Stimulated activated CD8-positive, alpha-beta memory T cell treated with anti-CD3 and anti-CD28 coated beads, Interleukin-15, amount 100 ng/mL, for 1 hour (primary cell): Measurements from ENCODE around the gene PTPRU.

Source experiments
- DNase-seq: peaks from one replicate; pipeline ENCODE4 v3.0.0-alpha.2; 2020; ENCODE audit warnings: low read depth

Gene PTPRU

DNA sequence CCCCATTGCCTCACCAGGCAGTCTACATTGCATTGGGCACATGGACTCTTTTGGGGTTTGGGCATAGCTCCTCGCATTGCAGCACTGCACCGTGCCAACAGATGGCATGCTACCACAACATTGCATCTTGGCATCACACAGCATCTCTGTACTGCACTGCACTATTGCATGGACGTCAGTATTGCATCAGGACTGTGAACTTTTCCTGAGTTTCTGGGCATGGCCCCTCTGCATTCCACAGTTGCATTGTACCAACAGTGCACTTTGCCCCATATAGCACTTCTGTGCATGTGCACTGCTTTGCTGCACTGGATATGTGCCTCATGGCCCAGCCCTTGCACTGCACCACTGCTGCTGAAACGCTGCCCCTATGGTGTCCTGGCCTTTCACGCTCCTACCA lies 9.6 kb downstream of the PTPRU start:
- DNase-seq = no peak

DNA sequence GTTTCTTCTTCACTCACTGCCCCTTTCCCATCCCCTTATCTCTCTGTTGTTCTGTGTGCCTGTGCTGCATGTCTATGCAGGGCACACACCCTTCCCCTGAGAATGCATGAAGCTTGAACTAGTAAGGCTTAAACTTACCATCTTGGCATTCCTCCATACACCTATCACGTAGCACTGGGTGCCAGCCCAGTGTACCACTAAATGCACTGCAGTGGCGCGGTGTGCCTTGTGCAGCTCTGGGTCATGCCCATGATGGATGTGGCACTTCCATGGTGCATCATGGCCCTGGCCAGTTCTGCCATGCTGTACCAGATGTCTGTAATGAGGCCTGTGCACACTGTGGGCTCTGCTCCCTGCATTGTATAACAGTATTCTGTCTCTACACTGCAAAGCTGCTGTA lies 10.7 kb downstream of the PTPRU start:
- DNase-seq = no peak

DNA sequence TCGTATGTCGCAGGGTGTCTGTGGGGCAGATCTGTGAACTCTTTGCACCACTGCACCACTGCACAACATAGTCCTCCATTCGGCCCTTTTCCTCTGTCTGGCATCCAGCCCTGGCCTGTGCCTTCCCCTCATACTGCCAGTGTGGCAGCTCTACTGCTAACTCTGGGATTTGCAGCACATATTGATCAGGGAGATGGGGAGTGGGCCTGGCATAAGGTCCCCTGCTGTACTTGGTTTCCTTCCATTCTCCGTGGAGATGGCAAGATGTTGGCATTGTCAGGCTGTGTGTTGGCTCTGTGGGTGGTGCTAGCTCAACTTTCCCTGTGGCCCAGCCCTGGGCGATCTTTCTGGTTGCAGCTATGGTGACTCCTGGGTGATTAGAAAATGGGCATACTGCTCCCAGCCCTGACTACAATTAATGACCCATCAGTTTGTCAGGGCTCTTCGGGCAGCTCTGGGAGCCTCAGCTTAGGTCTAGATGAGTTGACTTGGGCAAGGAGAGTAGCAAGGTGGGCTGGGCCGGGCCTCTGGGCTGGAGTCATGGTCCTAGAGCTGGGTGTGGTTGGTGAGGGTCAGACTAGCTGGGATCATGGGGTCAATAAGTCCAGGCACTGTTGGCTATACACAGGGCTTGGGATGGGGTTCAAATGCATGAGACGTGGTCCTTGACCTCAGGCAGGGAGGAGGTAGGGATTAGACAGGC lies 11.4 kb downstream of the PTPRU start:
- DNase-seq = no peak

DNA sequence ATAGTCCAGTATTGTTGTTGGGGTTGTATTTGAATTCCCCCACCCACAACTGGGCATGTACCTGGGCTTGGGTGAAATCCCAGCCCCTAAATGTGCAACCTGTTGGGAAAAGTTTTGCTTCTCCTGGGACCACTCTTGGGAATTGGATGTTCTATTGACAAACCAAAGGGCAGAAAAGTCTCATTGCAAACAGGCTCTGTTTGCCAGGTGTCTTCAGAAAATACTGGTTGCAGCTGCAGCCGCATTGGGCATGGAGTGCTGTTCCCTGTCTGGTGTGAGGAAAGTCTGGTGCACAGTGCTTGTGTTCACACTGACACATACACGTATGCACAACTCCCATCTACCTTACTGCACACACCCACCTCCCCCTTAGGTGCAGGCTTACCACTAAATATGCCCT lies 12.1 kb downstream of the PTPRU start:
- no peak for DNase-seq

DNA sequence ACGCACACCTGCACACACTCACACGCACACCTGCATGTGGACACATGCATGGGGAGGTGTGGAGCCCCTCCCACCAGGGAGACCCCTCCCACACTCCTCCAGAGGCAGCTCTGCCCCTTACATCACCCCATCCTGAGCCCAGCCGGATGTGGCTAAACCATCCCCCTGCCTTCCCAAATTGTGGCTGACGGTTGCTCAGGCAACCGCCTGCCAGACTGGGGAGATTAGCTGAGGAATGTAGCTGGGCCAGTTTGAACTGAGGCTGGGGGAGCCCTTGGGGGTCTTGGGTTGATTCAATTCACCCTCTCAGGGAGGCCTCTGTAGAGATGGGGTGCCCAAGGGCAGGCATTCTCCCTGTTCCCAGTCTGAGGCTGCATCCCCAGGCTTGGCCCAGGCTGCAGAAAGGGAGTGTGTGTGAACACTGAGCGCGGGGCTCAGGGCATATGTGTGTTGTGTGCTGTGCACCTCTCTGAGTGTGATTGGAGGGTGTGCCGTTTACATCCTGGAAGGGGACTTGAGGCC lies 12.9 kb downstream of the PTPRU start:
- DNase-seq = no peak

DNA sequence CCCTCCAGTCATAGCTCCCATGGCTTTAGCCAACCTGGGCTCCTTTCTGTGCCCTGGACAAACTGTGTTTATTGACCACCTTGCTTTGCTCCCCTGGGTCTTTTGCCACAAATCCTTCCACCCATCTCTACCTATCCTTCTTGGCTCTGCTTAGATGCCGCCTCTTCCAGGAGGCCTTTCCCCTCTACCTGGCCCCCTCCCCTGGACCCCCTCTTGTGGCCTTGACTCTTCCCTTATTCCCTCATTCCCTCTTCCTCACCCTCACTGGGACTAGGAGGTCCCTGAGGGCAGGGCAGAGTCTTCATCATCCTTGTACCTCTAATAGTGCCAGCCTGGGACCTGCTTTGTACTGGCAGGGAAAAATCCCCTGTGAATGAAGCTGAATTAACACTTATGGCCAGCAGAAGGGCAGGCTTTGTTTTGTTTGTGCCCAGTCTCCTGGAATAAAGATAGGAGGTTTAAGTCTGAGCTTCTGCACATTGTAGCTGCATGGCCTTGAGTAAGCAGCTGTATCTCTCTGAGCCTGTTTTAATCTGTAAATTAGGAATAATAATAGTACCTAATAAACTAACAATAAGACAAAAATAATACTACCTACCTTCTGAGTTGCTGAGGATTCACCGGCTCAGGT lies 13.7 kb downstream of the PTPRU start:
- no peak for DNase-seq

DNA sequence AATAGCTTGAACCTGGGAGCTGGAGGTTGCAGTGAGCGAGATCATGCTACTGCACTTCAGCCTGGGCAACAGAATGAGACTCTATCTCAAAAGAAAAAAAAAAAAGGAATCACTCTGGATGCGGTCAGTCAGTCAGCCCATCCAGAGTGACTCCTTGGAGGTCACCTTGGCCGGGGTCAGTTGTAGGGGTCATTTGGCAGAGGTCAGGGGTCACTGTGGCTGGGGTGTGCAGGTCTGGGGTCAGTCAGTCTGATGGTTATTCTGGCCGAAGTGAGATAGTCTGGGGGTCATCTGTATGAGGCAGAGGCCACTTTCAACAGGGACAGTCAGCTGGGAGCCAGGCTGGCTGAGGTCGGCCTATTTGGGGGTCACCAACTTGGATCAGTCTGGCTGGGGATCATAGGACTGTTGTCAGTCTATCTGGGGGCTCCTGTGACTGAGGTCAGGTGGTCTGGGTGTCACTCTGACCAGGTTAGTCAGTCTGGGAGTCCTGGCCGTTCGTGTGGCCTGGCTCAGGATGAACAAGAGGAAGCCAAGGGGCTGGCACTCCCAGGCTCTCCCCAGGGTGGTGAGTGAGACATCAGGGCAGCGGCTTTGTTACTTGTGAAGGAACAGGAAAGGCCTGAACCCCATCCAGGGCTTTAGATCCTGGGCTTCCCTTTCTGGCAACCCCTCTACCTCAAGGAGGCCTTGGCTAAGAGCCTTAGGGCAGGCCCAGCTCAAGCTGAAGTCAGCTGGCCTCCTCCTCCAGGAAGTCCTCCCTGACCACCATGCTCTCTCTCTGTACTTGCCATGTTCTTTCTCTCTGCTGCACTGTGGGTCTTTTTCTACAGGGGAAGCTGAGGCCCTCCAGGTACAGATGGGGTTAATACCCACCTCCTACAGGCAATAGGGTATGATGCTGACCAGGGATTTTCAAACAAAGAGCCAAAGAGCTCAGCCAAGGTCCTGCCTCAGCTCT lies 15.1 kb downstream of the PTPRU start:
- no peak for DNase-seq

DNA sequence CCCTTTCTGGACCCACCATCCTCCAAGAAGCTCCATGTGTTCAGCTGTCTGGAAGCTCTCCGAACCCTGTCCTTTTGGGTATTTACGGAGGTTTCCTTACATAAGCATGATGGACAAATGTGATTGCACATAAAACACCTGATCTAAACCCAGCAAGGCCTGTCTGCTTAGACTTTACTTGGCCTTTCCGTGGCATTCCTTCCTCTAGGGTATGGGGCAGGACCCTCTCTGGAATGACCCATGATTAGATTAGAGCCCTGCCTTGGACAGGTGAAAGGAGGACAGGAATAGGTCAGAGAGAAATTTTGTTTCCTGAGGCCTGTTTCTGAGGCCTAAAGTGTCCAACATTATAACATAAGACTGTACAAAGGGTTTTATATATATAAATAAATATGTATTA lies 16.9 kb downstream of the PTPRU start:
- no peak for DNase-seq

DNA sequence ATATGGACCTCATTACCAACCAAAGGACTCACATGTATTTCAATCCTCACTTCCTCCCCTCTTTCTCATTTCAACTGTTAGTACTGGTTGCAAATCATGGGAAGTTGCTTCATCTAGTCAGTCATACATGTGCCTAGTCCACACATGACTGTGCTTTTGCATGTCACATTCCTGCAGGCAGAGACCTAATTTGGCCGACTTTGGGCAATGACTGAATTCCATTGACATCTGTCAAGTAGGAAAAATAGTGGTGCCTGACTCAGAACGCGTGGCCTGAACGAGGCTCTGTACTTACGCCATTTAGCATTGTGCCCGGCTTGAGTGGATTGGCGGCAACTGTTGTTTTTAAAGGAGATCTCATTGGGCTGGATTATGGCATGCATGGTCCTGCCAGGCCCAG lies 18.0 kb downstream of the PTPRU start:
- no peak for DNase-seq

DNA sequence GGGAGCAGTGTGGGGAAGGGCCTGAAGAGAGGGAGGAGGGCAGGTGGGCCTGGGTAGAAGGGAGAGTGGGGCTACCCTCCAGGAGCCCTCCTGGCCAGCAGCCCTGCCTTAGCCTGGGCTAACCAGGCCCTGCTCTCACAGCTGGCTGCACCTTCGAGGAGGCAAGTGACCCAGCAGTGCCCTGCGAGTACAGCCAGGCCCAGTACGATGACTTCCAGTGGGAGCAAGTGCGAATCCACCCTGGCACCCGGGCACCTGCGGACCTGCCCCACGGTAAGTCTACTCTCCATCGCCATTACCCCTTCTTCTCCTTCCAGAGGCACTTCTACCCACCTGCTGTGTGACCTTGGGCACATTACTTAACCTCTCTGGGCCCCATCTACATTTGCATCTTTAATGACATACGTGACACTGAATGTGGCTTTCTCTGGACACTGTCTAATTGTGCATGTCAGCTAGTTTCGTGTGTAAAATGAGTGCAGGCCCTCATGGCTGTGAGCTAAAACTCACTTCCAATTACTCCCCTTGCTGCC lies 18.9 kb downstream of the PTPRU start:
- DNase-seq = no peak

DNA sequence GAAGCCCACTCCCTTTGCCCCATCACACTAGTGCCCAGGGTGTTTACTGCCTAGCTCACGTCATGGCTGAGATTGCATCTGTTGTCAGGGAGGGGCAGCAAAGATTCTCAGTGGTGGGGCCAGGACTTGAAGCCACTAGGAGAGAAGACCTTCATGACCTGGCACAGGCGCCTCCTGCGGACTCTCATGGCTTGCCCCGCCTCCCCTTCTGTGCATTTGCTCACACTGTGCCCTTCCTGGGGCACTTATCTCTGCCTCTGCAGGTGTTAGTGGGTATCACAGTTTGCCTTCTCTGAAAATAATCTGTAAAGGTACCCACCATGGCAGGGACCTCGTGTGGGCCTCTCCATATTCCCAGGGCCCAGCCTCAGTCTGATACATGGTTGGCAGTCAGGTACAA lies 20.1 kb downstream of the PTPRU start:
- no peak for DNase-seq

DNA sequence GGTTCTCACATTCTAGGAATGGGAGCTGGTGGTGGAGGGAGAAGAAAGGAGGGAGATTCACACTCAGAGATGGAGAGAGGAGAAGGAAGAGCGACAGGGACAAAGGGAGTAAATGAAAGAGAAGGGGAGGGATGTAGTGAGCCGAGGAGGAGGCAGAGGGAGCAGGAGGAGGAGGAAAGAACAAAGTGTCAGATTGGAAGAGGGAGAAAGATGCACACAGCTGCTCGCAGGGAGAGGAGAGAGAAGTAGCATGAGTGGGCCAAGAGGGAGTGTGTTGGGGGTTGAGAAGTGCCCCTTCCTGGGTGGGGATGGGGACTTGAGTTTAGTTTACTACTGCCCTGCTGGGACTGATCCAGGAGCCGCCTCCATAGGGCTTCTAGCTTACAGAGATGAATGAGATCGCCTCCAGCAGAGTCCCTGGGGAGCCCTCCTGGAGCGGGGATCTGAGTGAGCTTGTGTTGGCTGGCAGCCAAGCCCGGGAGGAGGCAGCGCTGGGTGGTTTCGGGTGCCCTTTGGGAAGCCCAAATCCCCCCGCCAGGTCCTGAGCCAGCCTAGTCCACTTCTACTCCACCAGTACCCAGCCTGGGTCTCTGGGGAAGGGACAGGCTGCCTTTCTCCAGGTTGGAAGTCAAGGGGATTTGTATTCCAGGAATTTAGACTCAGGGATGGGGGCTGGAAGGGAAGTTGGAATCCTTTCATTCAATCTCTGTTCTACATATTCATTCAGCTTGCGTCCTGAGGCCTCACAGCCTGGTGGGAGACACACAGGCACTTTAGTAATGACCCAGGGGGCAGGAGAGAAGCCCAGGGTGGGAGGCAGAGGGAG lies 20.9 kb downstream of the PTPRU start:
- DNase-seq = no peak

DNA sequence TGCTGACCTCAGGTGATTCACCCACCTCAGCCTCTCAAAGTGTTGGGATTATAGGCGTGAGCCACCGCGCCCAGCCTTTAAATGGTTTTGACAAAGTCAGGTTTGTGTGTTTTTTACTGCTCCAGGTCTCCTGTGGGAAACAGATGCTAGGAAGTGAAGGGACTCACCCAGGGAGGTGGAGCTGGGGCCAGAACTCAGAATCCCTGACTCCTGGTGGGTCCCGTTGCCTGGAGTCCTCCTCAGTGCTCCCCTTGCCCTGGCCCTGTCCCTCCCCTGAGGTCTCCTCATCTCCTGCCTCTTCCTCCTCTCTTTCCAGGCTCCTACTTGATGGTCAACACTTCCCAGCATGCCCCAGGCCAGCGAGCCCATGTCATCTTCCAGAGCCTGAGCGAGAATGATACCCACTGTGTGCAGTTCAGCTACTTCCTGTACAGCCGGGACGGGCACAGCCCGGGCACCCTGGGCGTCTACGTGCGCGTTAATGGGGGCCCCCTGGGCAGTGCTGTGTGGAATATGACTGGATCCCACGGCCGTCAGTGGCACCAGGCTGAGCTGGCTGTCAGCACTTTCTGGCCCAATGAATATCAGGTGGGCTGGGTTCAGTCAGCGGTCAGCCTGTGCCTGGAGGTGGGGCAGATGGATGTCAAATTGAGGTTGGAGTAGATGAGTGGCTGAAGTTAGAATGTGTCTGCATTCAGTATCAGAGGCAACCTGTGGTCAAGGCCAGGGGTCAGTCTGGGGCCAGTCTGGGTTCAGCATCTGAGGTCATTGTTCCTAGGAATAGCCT lies 22.1 kb downstream of the PTPRU start:
- DNase-seq = no peak

DNA sequence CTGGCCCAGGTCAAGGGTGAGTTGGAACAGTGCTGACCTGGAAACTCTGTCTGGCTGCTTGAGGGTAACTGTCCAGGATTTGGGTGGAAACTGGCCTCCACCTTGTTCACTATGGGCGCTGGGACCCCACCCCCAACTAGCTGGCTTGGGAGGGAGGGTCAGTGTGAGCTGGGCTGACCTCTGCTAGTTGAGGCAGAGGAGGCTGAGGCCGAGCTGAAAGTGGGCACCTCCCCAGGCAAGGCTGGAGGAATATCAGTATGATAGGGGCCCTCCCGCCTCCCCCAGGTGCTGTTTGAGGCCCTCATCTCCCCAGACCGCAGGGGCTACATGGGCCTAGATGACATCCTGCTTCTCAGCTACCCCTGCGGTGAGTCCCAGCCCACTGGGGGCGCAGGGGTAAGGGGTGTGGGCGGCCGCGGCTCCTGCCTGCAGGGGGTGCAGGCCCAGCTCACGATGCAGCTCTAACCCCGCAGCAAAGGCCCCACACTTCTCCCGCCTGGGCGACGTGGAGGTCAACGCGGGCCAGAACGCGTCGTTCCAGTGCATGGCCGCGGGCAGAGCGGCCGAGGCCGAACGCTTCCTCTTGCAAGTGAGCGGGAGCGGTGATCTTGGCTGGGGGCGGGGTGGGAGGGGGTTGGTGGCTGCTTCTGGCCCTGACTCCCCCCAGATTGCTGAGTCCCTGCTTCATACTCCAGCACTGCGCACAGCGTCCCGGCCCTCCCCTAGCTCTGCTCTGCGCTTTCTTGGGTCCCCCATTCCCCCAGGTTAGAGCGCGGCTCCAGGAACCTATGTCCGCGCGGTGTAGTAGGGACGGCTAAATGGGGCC lies 22.9 kb downstream of the PTPRU start:
- DNase-seq = no peak

DNA sequence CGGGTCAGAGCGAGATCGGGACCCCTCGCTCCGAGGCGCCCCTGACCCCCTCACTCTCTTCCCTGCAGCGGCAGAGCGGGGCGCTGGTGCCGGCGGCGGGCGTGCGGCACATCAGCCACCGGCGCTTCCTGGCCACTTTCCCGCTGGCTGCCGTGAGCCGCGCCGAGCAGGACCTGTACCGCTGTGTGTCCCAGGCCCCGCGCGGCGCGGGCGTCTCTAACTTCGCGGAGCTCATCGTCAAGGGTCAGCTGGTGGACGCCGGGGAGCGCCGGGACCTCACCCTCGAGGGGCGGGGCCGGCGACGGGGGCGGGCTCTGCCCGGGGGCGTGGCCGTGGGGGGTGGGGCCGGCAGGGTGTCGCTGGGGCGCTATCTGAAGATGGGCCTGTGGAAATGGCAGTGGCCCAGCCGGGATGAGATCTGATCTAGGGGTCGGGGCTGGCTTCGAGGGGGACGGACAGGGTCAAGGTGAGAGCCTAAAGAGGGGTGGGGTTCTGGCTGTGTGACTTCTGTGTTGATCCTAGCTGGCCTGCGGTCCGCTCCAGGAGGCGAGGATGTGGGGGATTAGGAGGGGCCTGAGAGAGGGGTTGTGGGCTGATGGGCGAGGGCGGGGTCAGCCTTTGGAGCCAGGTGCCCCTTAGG lies 23.6 kb downstream of the PTPRU start:
- peak; percentile 14 for DNase-seq

DNA sequence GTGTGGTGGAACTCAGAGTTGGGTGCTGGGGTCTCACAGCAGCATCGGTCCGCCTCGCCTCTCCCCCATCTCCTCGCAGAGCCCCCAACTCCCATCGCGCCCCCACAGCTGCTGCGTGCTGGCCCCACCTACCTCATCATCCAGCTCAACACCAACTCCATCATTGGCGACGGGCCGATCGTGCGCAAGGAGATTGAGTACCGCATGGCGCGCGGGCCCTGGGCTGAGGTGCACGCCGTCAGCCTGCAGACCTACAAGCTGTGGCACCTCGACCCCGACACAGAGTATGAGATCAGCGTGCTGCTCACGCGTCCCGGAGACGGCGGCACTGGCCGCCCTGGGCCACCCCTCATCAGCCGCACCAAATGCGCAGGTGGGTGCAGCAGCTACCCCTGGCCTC lies 24.2 kb downstream of the PTPRU start:
- DNase-seq = no peak

DNA sequence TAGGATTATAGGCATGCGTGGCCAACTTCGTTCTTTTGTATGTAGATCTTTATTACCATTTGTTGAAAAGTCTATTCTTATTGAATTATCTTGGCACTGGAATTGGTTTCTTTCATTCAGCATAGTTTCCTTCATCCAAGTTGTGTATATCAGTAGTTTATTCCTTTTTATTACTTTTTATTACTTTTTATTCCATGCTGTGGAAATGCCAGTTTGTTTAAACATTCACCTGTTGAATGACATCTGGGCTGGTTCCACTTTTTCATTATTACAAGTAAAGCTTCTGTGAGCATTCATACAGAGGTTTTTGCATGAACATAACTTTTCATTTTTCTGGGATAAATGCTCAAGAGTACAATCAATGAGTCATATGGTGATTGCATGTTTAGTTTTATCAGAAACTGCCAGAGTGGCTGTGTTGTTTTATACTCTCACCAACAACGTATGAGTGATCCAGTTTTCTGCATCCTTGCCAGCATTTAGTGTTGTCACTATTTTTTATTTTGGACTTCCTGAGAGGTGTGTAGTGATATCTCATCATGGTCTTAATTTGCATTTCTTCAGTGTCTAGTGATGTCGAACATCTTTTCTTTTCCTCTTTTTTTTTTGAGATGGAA lies 28.6 kb downstream of the PTPRU start:
- no peak for DNase-seq

DNA sequence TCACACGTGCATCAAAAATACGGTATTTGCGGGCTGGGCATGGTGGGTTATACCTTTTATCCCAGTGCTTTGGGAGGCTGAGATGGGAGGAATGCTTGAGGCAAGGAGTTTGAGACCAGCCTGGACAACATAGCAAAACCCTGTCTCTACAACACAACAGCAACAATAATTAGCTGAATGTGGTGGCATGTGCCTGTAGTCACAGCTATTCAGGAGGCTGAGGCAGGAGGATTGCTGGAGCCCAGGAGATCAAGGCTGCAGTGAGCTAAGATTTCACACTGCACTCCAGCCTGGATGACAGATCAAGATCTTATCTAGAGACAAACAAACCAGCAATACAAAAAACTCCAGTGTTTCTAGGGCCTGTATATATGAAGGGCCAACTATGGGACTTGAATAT lies 30.6 kb downstream of the PTPRU start:
- DNase-seq = no peak
